ENCODE results near the gene EPHB1.

GRCh38 chr3:135199137-135199536, 404.1 kb downstream of the EPHB1 start:
- TF ChIP-seq SMC3 (IDR thresholded peaks at IDR 0.05; ENCODE audit: low read depth, low read length) (no peak), CTCF (IDR thresholded peaks at IDR 0.05) (no peak), MAX (IDR thresholded peaks at IDR 0.05; ENCODE audit: low read depth) (no peak), ELF1 (IDR thresholded peaks at IDR 0.05) (no peak), POLR2AphosphoS5 (IDR thresholded peaks at IDR 0.05; ENCODE audit: low read depth, low read length) (no peak), JUND (IDR thresholded peaks at IDR 0.05) (no peak), FOSL2 (IDR thresholded peaks at IDR 0.05; ENCODE audit: borderline replicate concordance, low read depth) (no peak), FOXM1 (IDR thresholded peaks at IDR 0.05; ENCODE audit: low read depth) (no peak)
